ENCODE data around the gene CYSLTR1.

Gene CYSLTR1

GRCh38 chrX:78331708-78332107, 4.3 kb upstream of the CYSLTR1 start:
- H3K4me3 ChIP-seq (replicated peaks; ENCODE audit: low read depth, low read length), result no peak overlapping the region
- no peak for DNase-seq (ENCODE audit: extremely low read depth, low read depth)
- TF ChIP-seq CTCF (IDR thresholded peaks at IDR 0.05; ENCODE audit: low read depth, low read length, missing control alignments), result no peak

- no peak for TF ChIP-seq CTCF (IDR thresholded peaks at IDR 0.05; ENCODE audit: low read depth, low read length, missing control alignments)
- no peak for DNase-seq (ENCODE audit: extremely low read depth, low read depth)
- no peak overlapping the region for H3K4me3 ChIP-seq (replicated peaks; ENCODE audit: low read depth, low read length)
Measured at GRCh38 chrX:78330540-78330939, 3.1 kb upstream of the CYSLTR1 start.

- DNase-seq (ENCODE audit: extremely low read depth, low read depth), result no peak
- H3K4me3 ChIP-seq (replicated peaks; ENCODE audit: low read depth, low read length), result no peak overlapping the region
- no peak for TF ChIP-seq CTCF (IDR thresholded peaks at IDR 0.05; ENCODE audit: low read depth, low read length, missing control alignments)
Measured at GRCh38 chrX:78330068-78330467, 2.7 kb upstream of the CYSLTR1 start.

- DNase-seq (ENCODE audit: extremely low read depth, low read depth), result no peak
- TF ChIP-seq CTCF (IDR thresholded peaks at IDR 0.05; ENCODE audit: low read depth, low read length, missing control alignments), result no peak
- H3K4me3 ChIP-seq (replicated peaks; ENCODE audit: low read depth, low read length), result no peak overlapping the region
Measured at GRCh38 chrX:78329486-78329885, 2.1 kb upstream of the CYSLTR1 start.

- no peak for DNase-seq (ENCODE audit: extremely low read depth, low read depth)
- no peak for TF ChIP-seq CTCF (IDR thresholded peaks at IDR 0.05; ENCODE audit: low read depth, low read length, missing control alignments)
- H3K4me3 ChIP-seq (replicated peaks; ENCODE audit: low read depth, low read length), result no peak overlapping the region
Measured at GRCh38 chrX:78326401-78326800, 1.0 kb downstream of the CYSLTR1 start.

GRCh38 chrX:78322863-78323262, 4.5 kb downstream of the CYSLTR1 start:
- no peak for TF ChIP-seq CTCF (IDR thresholded peaks at IDR 0.05; ENCODE audit: low read depth, low read length, missing control alignments)
- DNase-seq (ENCODE audit: extremely low read depth, low read depth), result no peak
- no peak overlapping the region for H3K4me3 ChIP-seq (replicated peaks; ENCODE audit: low read depth, low read length)

GRCh38 chrX:78321809-78322208, 5.6 kb downstream of the CYSLTR1 start:
- no peak for DNase-seq (ENCODE audit: extremely low read depth, low read depth)
- no peak overlapping the region for H3K4me3 ChIP-seq (replicated peaks; ENCODE audit: low read depth, low read length)
- no peak for TF ChIP-seq CTCF (IDR thresholded peaks at IDR 0.05; ENCODE audit: low read depth, low read length, missing control alignments)

All from HFF-Myc (cell line).